ENCODE measurements around the gene ATN1. TPM values are rescaled to one million over a fixed set of nuclear protein-coding genes. Genes with fewer than 3 reads are reported as not detected.

The ATN1 gene
- total RNA-seq, 1 experiment from 2014 or later = 126 TPM

DNA sequence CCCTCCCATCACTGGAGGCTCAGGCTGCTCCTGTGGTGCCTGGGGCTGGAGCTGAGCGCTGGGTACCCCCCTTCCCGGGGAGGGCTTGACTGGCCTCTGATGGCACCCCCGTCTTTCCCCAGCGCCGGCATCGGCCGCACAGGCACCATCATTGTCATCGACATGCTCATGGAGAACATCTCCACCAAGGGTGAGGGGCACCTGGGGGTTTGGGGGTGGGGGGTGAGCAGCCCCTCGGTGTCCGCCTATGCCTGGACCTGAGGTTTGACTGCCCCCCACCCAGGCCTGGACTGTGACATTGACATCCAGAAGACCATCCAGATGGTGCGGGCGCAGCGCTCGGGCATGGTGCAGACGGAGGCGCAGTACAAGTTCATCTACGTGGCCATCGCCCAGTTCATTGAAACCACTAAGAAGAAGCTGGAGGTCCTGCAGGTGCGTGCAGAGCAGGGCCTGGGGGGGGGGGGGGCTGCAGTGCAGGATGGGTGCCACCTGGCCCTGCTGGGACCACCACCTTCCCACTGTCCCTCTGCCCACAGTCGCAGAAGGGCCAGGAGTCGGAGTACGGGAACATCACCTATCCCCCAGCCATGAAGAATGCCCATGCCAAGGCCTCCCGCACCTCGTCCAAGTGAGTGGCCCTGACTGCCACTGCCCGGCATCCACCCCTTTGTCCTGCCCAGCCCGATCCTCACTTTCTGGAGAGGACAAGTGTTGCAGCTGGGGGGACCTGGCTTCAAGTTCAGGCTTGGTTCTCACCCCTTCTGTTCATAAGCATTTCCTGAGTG is 32.2 kb downstream of the ATN1 start:
- ChIA-PET CTCF (interaction anchor here (0.7 to 8.6 kb wide), 5 partner anchors 11 to 91 kb away, joined by 3 to 241 read pairs (median 8); partner anchors contain the start of genes C12orf57, RNU7-1 and SPSB2), POLR2A (interaction anchor here (9.3 kb wide), 1 partner anchor 15 kb away, joined by 237 read pairs; the partner anchor contains the start of genes C12orf57 and RNU7-1)
- H3K9me3 Mint-ChIP-seq (ENCODE audit: unreplicated experiment) = no peaks in the 10 kb centered on the region
- peaks cover 21% of the 10 kb centered on the region for H3K4me1 Mint-ChIP-seq (ENCODE audit: low read depth, unreplicated experiment)
- H3K4me1 ChIP-seq = peaks cover 28% of the 10 kb centered on the region
- peak overlapping the region; percentile 93 for H3K27ac Mint-ChIP-seq (ENCODE audit: unreplicated experiment)
- H3K4me3 ChIP-seq (ENCODE audit: low read depth, low read length) = no peak overlapping the region
- BruUV-seq (replicated peaks) = no TSS peak
- H3K9me3 ChIP-seq = no peaks in the 10 kb centered on the region
- H3K36me3 Mint-ChIP-seq (ENCODE audit: insufficient read depth, unreplicated experiment) = peaks cover 36% of the 10 kb centered on the region
- intact Hi-C loops (cut with micrococcal nuclease; ENCODE audit: unreplicated experiment) = loop anchor here (5.0 kb wide), 1 partner anchor 132 kb away; the partner anchor contains the start of gene C1R
- no peaks in the 10 kb centered on the region for H3K27me3 ChIP-seq (replicated peaks; ENCODE audit: control insufficient read depth, insufficient read depth, low read length)
- TF ChIP-seq, protein P1, sequence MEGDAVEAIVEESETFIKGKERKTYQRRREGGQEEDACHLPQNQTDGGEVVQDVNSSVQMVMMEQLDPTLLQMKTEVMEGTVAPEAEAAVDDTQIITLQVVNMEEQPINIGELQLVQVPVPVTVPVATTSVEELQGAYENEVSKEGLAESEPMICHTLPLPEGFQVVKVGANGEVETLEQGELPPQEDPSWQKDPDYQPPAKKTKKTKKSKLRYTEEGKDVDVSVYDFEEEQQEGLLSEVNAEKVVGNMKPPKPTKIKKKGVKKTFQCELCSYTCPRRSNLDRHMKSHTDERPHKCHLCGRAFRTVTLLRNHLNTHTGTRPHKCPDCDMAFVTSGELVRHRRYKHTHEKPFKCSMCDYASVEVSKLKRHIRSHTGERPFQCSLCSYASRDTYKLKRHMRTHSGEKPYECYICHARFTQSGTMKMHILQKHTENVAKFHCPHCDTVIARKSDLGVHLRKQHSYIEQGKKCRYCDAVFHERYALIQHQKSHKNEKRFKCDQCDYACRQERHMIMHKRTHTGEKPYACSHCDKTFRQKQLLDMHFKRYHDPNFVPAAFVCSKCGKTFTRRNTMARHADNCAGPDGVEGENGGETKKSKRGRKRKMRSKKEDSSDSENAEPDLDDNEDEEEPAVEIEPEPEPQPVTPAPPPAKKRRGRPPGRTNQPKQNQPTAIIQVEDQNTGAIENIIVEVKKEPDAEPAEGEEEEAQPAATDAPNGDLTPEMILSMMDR (IDR thresholded peaks at IDR 0.05; ENCODE audit: insufficient read depth in 1 of 2, low read depth in 1 of 2, low read length in 1 of 2, severe bottlenecking in 1 of 2, unreplicated experiment in 1 of 2) = no peak
- no peaks in the 10 kb centered on the region for H3K36me3 ChIP-seq (ENCODE audit: control insufficient read depth, insufficient read depth, low read length)
- DNase-seq = no peak
- peak overlapping the region; percentile 45 for H3K4me3 Mint-ChIP-seq (ENCODE audit: unreplicated experiment)
- no peaks in the 10 kb centered on the region for H3K27me3 Mint-ChIP-seq (ENCODE audit: insufficient read depth, unreplicated experiment)

DNA sequence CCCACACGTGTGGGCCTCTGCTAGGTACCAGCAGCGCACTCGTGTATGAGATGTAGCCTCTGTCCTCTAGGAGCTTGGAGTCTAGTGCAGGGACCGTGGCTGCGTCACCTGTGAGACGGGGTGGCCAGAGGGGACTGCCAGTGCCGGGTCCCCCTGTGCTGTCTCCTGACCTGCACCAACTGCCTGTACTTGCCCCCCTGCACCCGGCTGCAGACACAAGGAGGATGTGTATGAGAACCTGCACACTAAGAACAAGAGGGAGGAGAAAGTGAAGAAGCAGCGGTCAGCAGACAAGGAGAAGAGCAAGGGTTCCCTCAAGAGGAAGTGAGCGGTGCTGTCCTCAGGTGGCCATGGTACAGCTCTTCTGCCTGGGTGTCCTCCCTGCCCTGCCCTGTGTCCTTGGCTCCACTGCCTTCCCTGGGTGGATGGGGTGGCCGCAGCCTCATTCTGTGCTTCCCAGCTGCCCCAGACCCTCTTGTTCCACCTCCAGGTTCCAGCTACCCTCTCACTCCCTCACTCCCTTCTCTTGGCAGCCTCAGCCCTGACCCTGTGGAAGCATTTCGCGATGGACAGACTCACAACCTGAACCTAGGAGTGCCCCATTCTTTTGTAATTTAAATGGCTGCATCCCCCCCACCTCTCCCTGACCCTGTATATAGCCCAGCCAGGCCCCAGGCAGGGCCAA is 33.0 kb downstream of the ATN1 start:
- Histone ChIP-seq H3K4me3 (ENCODE audit: low read depth, low read length) (no peak overlapping the region), H3K36me3 (ENCODE audit: control insufficient read depth, insufficient read depth, low read length) (0 out of 2 replicates have a peak, but pooled peaks cover under 1% of the 10 kb centered on the region), H3K27me3 (replicated peaks; ENCODE audit: control insufficient read depth, insufficient read depth, low read length) (no peaks in the 10 kb centered on the region), H3K4me1 (peaks cover 35% of the 10 kb centered on the region), H3K9me3 (no peaks in the 10 kb centered on the region)
- POLR2A ChIA-PET = interaction anchor here (0.5 to 9.3 kb wide), 3 partner anchors 15 to 148 kb away, joined by 3 to 237 read pairs (median 3); partner anchors contain the start of genes C12orf57 and RNU7-1
- Mint-ChIP-seq H3K4me3 (ENCODE audit: unreplicated experiment) (peak overlapping the region; percentile 45), H3K36me3 (ENCODE audit: insufficient read depth, unreplicated experiment) (peaks cover 43% of the 10 kb centered on the region), H3K4me1 (ENCODE audit: low read depth, unreplicated experiment) (peaks cover 28% of the 10 kb centered on the region), H3K27ac (ENCODE audit: unreplicated experiment) (peak overlapping the region; percentile 93), H3K27me3 (ENCODE audit: insufficient read depth, unreplicated experiment) (no peaks in the 10 kb centered on the region), H3K9me3 (ENCODE audit: unreplicated experiment) (no peaks in the 10 kb centered on the region)
- TF ChIP-seq, protein P1 (IDR thresholded peaks at IDR 0.05; ENCODE audit: insufficient read depth in 1 of 2, low read depth in 1 of 2, low read length in 1 of 2, severe bottlenecking in 1 of 2, unreplicated experiment in 1 of 2) = peak in 1 of 2 experiments; percentile 35
- intact Hi-C loops (cut with micrococcal nuclease; ENCODE audit: unreplicated experiment) = loop anchor here (5.0 kb wide), 1 partner anchor 132 kb away; the partner anchor contains the start of gene C1R
- no TSS peak for BruUV-seq (replicated peaks)
- CTCF ChIA-PET = interaction anchor here (0.7 to 8.6 kb wide), 5 partner anchors 11 to 91 kb away, joined by 3 to 241 read pairs (median 8); partner anchors contain the start of genes C12orf57, RNU7-1 and SPSB2
- DNase-seq = no peak

DNA sequence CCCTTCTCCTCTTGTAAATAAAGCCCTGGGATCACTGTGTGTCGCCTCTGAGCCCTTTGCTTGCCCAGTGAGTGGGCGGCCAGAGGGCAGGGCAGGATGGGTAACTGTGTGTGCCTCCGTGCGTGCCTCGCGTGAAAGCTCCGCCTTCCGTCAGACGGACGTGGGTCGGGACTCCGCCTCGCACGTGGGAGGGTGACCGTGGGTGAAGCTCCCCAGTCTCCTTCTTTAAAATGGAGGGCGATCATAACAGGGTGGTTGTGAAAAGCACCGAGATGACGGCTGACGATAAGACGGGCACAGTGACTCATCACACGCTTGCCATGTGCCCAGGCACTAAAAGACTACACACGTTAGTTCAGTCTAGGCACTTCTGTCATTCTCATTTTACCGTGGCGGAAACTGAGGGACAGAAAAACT is 33.5 kb downstream of the ATN1 start:
- Histone ChIP-seq H3K4me3 (ENCODE audit: low read depth, low read length) (peak overlapping the region; percentile 64), H3K27me3 (replicated peaks; ENCODE audit: control insufficient read depth, insufficient read depth, low read length) (no peaks in the 10 kb centered on the region), H3K36me3 (ENCODE audit: control insufficient read depth, insufficient read depth, low read length) (peaks cover 4% of the 10 kb centered on the region; the same call in 1 of the 2 replicates), H3K4me1 (peaks cover 35% of the 10 kb centered on the region), H3K9me3 (no peaks in the 10 kb centered on the region)
- DNase-seq = peak in 1 of 2 experiments; percentile 54
- ChIA-PET POLR2A (interaction anchor here (0.5 to 9.3 kb wide), 6 partner anchors 16 to 147 kb away, joined by 3 to 237 read pairs (median 4); partner anchors contain the start of genes C12orf57, LPCAT3 and RNU7-1), CTCF (interaction anchor here (0.6 to 8.6 kb wide), 11 partner anchors 16 to 147 kb away, joined by 3 to 241 read pairs (median 3); partner anchors contain the start of genes C12orf57, LPCAT3, RNU7-1 and SPSB2)
- H3K27ac Mint-ChIP-seq (ENCODE audit: unreplicated experiment) = peak overlapping the region; percentile 93
- TF ChIP-seq, protein P1 (IDR thresholded peaks at IDR 0.05; ENCODE audit: insufficient read depth in 1 of 2, low read depth in 1 of 2, low read length in 1 of 2, severe bottlenecking in 1 of 2, unreplicated experiment in 1 of 2) = no peak
- intact Hi-C loops (cut with micrococcal nuclease; ENCODE audit: unreplicated experiment) = loop anchor here (5.0 kb wide), 1 partner anchor 131 kb away; the partner anchor contains the start of gene C1R
- H3K4me3 Mint-ChIP-seq (ENCODE audit: unreplicated experiment) = peak overlapping the region; percentile 81
- peaks cover 28% of the 10 kb centered on the region for H3K4me1 Mint-ChIP-seq (ENCODE audit: low read depth, unreplicated experiment)
- H3K36me3 Mint-ChIP-seq (ENCODE audit: insufficient read depth, unreplicated experiment) = peaks cover 48% of the 10 kb centered on the region
- H3K9me3 Mint-ChIP-seq (ENCODE audit: unreplicated experiment) = no peaks in the 10 kb centered on the region
- BruUV-seq (replicated peaks) = no TSS peak
- H3K27me3 Mint-ChIP-seq (ENCODE audit: insufficient read depth, unreplicated experiment) = no peaks in the 10 kb centered on the region
